Renal pelvis (tissue), 12 donors: Measurements from ENCODE around the gene ZFHX2. TPM values are rescaled to one million over a fixed set of nuclear protein-coding genes. Genes with fewer than 3 reads are reported as not detected.
"Not testable (repeated sequence)": the region's sequence is repeated elsewhere in the genome, so short reads cannot be mapped to it uniquely, and the experiment has no call there.

ENCODE experiments used
- DNase-seq: peaks from one replicate; pipeline ENCODE4 v3.0.0-alpha.2; 2013
- long read RNA-seq, 16 experiments: transcript quantifications; one replicate each; lab custom pipeline, GENCODE V29; 2026
- polyA plus RNA-seq, 3 donors: library from polyadenylated mRNA; unstranded; fragments of 120-200 nt; gene quantifications; one replicate each; pipeline ENCODE4 v1.2.1, GENCODE V29; 2013; ENCODE audit not compliant: insufficient read length in 3 of 3

The ZFHX2 gene
- 10 to 100 TPM in 2 of 3 donors, 1 to 10 TPM in 1; 8.3 to 12.4 (median 11.0) TPM for polyA plus RNA-seq
- long read RNA-seq, donor 1, result 0 reads
- long read RNA-seq, donor 2, partial matches to known transcripts, result 17 of 34 reads
- long read RNA-seq, donor 2, other reads (novel, unspliced or antisense), result 17 of 34 reads
- long read RNA-seq, donor 3, result 0 reads
- long read RNA-seq, donor 4, partial matches to known transcripts, result 5 of 20 reads
- long read RNA-seq, donor 4, other reads (novel, unspliced or antisense), result 15 of 20 reads
- long read RNA-seq, donor 5, result 0 reads
- long read RNA-seq, donor 6, result 0 reads
- long read RNA-seq, donor 7, result 0 reads
- long read RNA-seq, donor 8, result 0 reads
- long read RNA-seq, donor 9, partial matches to known transcripts, result 50 of 50 reads
- long read RNA-seq, donor 9, other reads (novel, unspliced or antisense), result 0 of 50 reads
- long read RNA-seq, donor 10, result 0 reads
- long read RNA-seq, donor 11, result 0 reads
- long read RNA-seq, donor 12, result 0 reads
- long read RNA-seq, donor 13, partial matches to known transcripts, result 0 of 1 reads
- long read RNA-seq, donor 13, other reads (novel, unspliced or antisense), result 0 of 1 reads
- long read RNA-seq, donor 14, result 0 reads
- long read RNA-seq, donor 15, result 0 reads
- long read RNA-seq, donor 16, result 0 reads

DNA sequence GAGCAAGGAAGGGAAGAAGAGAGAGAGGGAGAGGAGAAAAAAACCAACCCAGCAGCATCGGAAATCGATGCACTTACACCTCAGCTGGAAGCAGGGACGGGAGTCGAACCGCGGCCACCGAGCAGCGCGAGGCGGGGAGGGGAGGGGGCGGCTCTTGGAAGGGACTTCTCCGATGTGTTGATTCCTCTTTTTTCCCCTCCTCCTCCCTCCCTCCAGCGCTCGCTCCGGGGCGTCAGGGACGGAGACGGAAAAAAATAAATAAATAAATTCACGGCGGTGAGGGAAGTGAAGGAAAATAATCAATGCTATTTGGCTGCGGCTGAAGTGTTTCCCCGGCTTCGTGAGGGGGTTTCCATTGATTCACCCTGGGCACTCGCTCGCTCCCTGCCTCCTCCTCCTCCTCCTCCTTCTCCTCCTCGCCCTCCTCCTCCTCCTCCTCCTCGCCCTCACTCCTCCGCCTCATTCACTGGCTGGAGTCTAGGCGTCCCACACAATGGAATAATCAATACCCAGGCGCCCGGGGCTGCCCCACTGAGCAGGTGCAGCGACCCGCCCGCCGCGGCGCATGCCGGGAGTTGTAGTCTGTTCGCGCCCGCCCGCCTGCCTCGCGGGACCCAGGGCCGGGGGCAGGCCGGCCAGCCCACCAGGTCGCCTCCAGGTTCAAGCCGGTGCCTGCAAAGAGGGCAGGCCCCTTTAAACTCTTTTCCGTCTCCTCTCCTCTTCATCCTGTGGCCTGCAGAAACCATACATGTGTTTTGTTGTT is at the start of gene ZFHX2:
Gene ZFHX2 (minus strand): TSS at position 500 of the 763 bp plus-strand sequence. CDS start 16,440 bp downstream, outside the sequence.
- no peak for DNase-seq

DNA sequence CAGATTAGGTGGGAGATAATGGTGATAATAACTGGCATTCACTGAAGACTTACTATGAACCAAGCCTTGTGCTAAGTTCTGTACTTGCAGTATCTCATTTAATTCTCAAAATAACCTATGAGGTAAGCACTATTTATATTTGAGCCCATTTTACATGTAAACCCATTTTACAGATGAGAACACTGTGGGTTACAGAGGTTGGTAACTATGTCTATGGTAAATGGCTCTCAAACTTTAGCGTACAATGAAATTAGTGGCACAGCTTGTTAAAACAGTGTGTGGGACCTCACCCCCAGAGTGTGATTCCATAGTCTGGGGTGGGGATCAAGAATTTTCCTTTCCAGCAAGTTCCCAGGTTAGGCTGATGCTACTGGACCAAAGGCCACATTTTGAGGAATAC is 49.2 kb upstream of the ZFHX2 start:
- DNase-seq, result no peak

DNA sequence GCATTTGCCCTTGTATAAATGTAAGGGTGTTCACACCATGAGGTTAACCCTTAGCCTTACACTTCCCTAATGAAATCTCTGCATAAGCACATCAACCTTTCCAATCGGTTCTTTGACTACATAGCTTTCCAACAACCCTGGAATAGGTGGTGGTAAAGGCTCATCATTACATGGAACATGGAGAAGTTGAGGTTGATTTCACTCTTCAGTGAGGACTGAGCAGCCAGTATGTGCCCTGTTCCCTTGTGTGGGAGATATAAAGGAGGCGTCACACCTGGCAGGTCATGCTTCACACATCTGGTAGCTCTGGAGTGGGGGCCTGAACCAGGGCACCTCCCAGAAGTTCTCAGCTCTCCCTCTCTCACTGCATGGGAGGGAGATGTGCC is 48.8 kb upstream of the ZFHX2 start:
- DNase-seq, result no peak

DNA sequence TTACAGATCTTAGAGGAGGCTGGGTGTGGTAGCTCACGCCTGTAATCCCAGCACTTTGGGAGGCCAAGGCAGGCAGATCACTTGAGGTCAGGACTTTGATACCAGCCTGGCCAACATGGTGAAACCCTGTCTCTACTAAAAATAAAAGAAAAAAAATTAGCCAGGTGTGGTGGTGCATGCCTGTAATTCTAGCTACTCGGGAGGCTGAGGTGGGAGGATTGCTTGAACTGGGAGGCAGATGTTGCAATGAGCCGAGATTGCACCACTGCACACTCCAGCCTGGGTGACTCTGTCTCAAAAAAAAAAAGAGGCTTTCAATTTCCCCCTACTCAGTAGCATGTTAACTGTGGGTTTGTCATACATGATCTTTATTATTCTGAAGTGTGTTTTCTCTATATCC is 42.6 kb upstream of the ZFHX2 start:
- not testable (repeated sequence) for DNase-seq

DNA sequence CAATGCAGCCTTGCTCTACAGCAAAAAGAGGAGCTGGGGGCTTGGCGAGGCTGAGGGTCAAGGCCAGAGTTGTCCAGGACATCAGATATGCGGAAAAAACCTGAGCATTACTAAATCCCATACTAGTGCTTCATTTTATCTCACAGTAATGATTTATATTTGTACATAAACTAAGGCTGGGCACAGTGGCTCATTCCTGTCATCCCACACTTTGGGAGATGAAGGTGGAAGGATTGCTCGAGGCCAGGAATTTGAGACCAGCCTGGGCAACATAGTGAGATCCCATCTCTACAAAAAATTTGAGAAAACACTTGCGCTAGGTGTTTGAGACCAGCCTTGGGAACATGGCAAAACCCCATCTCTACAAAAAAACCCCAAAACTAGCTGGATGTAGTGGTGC is 38.6 kb upstream of the ZFHX2 start:
- DNase-seq, result no peak

DNA sequence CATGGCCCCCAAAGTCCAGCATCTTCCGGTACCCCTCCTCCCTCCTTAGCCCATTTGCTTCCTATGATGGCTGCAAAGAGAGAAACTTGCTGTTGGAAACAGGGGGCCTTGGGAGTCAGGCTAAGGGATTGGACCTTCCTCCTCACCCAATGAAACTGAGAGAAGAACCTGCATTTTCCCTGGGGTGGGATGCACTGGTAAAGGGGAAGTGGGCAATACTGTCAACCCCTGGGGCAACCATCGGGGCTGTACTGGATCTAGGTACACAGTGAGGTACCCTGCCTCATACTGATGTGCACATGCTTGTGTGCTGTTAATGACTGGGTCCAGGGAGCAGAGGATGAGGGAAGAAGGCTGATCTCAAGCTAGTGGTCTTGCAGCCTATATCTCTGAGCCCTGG is 38.0 kb upstream of the ZFHX2 start:
- no peak for DNase-seq

DNA sequence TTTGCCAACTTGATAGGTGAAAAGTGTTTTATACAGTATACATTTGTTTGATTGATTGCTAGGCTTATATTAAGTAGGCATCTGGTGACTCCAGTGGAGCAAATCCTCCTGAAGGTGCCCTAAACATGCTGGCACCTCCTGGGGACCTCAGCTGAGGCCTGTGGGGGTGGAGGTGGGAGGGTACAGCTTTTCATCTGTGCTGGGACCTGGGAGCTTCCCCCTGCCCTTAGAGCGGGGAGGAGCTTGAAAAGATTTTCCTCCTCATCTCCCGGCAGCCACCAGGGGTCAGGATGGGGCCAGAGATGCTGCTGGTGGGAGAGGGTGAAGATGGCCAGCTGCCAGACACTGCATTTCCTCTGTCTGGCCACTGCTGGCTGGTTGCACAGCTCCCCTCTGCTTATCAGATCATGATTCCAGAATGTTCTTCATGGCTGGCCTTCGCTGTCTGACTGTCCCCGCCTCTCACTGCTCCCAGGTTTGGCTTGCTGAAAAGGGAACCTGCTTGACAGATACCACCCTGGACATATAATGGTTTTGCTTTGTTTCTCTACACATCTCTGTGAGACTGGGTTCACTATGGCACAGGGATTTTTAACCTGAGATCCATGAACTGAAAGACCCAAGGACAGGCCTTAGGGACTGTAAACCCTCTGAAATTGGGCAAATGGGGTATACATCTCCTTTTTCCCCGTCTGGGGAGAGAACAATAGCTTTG is 37.5 kb upstream of the ZFHX2 start:
- peak; percentile 90 for DNase-seq

DNA sequence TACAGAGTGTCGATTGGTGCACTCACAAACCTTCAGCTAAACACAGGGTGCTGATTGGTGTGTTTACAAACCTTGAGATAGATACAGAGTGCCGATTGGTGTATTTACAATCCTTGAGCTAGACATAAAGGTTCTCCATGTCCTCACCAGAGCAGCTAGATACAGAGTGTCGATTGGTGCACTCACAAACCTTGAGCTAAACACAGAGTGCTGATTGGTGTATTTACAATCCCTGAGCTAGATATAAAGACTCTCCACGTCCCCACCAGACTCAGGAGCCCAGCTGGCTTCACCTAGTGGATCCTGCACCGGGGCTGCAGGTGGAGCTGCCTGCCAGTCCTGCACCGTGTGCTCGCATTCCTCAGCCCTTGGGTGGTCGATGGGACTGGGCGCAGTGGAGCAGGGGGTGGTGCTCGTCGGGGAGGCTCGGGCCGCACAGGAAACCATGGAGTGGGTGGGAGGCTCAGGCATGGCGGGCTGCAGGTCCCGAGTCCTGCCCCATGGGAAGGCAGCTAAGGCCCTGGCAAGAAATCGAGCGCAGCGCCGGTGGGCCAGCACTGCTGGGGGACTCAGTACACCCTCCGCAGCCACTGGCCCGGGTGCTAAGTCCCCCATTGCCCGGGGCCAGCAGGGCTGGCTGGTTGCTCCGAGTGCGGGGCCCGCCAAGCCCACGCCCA is 33.1 kb upstream of the ZFHX2 start:
- DNase-seq, result not testable (repeated sequence)

DNA sequence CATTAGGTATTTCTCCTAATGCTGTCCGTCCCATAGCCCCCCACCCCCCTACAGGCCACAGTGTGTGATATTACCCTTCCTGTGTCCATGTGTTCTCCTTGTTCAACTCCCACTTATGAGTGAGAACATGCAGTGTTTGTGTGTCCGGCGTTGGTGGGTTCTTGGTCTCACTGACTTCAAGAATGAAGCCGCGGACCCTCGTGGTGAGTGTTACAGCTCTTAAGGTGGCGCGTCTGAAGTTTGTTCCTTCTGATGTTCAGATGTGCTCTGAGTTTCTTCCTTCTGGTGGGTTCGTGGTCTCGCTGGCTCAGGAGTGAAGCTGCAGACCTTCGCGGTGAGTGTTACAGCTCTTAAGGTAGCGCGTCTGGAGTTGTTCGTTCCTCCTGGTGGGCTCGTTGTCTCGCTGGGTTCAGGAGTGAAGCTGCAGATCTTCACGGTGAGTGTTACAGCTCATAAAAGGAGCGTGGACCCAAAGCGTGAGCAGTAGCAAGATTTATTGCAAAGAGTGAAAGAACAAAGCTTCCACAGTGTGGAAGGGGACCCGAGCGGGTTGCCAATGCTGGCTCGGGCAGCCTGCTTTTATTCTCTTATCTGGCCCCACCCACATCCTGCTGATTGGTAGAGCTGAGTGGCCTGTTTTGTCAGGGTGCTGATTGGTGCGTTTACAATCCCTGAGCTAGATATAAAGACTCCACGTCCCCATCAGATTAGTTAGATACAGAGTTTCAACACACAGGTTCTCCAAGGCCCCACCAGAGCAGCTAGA is 32.4 kb upstream of the ZFHX2 start:
- not testable (repeated sequence) for DNase-seq

DNA sequence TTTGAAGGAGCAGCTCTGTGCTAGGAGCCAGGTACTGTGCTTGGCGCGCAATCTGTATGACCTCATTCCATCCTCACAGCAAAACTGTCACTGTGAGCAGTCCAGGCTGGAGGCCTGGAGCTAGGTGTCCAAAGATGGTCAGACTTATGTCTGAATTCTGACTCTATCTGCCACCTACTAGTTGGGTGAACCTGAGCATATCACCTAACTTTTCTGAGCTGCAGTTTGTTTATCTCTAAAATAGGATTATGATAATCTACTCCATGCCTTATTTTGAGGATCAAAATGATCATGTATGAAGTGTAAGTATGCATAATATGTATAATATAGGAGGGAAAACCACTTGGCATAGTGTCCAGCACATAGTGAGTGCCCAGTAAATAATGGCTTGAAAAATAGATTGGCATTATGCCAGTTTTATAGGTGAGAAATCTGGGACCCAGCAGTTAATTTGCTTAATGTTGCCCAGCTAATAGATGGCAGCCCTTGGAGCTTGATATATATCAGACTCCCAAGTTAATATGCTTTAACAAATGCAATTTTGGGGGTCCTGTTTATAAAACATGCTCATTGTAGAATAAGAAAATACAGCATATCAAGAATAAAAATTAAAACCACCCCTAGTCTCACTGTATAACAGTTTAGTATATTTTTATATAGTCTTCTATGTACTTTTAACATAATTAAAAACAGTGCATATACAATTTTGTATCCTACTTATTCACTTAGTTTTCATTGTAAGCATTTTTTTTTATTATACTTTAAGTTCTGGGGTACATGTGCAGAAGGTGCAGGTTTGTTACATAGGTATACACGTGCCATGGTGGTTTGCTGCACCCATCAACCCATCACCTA is 31.6 kb upstream of the ZFHX2 start:
- DNase-seq, result no peak

DNA sequence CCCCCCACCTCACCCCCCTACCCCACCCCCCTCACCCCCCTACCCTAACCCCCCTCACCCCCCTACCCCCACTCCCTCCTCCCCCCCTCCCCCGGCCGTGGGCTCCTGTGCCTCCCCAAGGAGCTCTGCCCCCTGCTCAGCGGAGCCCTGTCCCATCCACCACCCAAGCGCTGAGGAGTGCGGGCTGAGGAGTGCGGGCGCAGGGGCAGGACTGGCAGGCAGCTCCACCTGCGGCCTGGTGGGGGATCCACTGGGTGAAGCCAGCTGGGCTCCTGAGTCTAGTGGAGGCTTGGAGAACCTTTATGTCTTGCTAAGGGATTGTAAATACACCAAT is 29.4 kb upstream of the ZFHX2 start:
- no peak for DNase-seq

DNA sequence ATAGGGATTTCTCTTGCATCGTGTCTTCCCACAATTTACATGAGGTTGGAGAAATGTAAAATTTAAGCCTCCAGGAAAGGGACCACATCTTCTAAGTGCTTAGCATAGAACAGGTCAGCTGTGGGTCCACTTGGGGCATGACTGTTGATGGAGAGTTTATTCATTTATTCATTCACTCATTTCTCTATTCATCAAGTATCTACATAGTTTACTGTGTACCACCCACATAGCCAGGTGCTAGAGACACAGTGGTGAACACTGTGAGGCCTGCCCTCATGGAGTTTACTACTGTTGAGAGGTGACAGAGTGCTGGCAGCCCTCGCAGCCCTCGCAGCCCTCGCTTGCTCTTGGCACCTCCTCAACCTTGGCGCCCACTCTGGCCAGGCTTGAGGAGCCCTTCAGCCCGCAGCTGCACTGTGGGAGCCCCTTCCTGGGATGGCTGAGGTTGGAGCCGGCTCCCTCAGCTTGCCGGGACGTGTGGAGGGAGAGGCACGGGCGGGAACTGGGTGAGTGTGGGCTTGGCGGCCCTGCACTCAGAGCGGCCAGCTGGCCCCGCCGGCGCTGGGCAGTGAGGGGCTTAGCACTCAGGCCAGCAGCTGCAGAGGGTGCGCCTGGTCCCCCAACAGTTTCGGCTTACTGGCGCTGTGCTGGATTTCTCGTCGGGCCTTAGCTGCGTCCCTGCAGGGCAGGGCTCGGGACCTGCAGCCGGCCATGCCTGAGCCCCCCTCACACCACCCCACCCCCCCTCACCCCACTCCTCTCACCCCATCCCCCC is 28.8 kb upstream of the ZFHX2 start:
- DNase-seq, result no peak

DNA sequence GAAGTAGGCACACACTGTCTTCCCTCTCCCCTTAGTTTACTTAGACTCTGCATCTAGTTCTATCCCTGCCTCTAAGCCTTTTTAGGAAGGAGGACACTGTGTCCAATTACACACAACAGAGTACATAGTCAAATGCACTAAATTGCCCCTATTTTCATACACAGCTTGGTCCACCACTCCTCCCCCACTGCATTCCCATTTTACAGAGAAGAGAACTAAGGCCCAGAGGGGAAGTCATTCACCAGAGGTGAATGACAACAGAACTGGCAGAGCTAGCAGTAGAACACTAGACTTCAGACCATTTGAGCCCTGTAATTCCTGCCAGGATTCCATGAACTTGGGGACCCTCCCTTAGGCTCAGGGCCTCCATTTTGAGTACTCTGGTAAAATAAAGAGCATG is 28.2 kb upstream of the ZFHX2 start:
- no peak for DNase-seq

DNA sequence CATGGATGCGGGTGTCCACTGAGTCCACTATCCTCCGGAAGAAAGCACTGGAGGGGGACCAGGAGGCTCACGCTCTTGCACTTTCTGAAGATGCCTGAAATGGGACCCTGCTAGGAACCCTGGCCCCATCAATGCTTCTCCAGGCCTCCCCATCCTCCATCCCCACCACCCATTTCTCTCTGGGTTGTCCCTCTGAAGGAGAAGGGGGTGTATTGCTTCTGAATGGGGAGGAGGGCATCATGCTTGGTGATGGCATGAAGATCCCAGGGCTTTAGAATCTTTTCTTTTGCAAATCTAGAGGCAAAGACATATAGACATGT is 27.7 kb upstream of the ZFHX2 start:
- no peak for DNase-seq

DNA sequence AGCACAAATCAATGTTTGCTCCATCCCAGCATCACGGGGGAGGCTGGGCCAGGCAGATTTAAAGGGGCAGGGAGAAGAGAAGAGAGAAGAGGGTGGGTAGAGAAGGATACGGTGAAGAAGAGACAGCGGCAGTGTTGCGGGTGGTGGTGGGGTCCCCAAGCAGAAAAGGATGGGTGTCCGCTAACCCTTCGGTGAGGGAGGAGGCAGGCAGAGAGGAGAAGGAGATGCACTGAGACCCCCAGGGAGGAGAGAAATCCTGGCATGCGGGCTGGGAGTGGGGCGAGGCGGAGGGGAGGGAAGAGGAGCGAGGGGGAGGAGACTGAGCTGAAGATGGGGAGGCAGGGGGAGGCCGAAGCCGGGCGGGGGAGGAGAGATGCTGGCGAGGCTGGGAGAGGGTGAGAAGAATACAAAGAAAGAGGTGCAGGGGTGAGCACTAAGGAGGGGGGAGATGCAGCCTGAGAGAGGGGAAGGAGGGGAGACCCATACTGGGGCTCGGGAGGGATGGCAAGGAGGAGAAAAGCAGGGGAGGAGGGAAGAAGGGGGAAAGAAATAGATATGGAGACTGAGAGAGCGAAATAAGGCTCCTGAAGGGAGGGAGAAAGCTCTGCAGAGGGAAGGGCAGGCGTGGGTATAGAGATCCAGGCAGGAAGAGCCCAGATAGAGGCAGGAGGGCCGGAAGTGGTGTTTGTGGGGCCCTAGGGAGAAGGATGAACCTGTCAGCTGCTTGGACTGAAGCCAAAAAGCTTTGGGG is 27.2 kb upstream of the ZFHX2 start, which contains the start of gene JPH4:
Gene JPH4 (minus strand): TSS at position 231 of the 751 bp plus-strand sequence. CDS start 1,337 bp downstream, outside the sequence.
- no peak for DNase-seq

DNA sequence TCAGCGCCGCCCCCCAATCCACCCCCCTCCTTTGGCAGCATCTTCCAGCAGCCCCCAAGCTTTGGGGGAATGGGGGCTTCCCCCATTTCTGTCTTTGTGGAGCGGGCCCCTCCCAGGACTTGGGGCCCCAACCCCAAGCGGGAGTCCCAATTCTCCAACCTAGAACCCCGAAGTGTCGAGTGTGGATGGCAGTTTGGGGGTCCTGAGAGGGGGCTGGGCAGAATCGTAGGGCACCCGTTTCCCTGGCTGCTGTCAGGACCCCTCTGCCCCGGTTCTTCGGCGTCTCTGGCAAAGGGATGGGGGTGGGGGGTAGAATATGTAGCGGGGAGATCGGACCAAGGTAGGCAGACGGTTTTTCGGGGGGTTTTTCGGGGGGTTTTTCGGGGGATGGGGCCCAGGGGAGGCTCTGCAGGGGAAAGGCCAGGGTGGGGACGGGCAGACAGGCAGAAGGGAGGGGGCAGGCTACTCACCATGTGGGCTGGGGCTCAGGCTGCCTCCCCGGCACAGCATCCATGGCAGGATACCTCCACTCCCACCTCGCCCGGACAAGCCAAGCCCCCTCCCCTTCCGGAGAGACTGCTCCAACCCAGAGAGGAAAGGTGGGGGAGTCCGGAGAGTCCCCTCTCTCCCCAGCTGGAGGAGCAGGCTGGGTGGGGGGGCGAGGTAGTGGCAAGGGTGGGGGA is 26.3 kb upstream of the ZFHX2 start:
- DNase-seq, result no peak

DNA sequence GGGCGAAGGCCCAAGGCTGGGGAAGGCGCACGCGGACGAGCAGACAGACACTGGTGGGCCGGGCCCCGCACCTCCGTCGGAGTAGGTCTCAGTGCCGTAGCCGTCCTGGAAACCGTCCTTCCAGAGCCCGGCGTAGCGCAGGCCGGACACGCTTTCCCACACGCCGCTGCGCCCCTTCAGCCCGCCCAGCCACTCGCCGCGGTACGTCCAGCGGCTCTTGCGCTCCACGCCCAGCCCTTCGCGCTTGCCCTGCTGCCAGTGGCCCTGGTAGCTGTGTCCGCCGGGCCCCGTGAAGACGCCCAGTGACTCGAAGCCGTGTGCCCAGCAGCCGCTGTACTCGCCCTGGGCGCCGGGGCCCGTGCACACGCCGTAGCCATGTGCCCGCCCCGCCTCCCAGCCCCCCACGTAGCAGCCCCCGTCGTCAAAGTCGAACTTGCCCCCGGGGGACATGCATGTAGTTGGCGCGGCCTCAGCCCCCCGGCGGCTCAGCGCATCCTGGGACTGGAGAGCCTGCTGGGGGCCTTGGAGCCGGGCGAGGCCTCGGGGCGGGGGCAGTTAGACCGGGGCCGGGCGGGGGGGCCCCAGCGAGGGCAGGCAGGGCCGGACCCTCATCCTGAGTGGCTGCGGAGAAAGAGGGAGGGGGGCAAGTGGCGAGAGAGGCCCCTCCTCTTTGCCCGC is 25.6 kb upstream of the ZFHX2 start:
- no peak for DNase-seq
